ENCODE measurements around the gene HRH1. TPM values are rescaled to one million over a fixed set of nuclear protein-coding genes. Genes with fewer than 3 reads are reported as not detected.

HRH1 gene
- total and polyA plus RNA-seq, 10 of the 15 experiments (the other 5 are each of a cell fraction or from before 2014, with no cell fraction given) = not detected

GRCh38 chr3:11172096-11172690, 17.9 kb downstream of the HRH1 start (continued):
- TF ChIP-seq BHLHE40 (IDR thresholded peaks at IDR 0.05; ENCODE audit: borderline replicate concordance in 1 of 2, low read depth in 2 of 2, low read length in 1 of 2) (no peak), CREM (IDR thresholded peaks at IDR 0.05; ENCODE audit: low read depth) (no peak), IKZF1 (conservative IDR thresholded peaks at IDR 0.05) (no peak)

- no peak overlapping the region for H3K9ac ChIP-seq (ENCODE audit: control insufficient read depth, insufficient read depth, low read length)
- no peaks in the 10 kb centered on the region for H3K4me1 ChIP-seq (ENCODE audit: control insufficient read depth, insufficient read depth, low read length)
- H3K4me2 ChIP-seq (ENCODE audit: control insufficient read depth, insufficient read depth) = no peak overlapping the region
- ChIA-PET CTCF (interaction anchor here (1.2 kb wide), 1 partner anchor 25 kb away, joined by 3 read pairs; no protein-coding TSS in a partner anchor), POLR2A (no interaction called here), SMC1A (ENCODE audit: uncharacterized antibody, unreplicated experiment) (interaction anchor here (1.3 kb wide), 1 partner anchor 161 kb away, joined by 3 read pairs; no protein-coding TSS in a partner anchor), RAD21 (ENCODE audit: unreplicated experiment) (no interaction called here)
- no peak overlapping the region for H3K4me3 ChIP-seq
- H3K27me3 ChIP-seq (replicated peaks in 1 of 2; ENCODE audit: control insufficient read depth in 2 of 2, insufficient read depth in 2 of 2, low read length in 1 of 2) = peaks cover 1 to 2% of the 10 kb centered on the region in 2 experiments; a peak in 2 of 4 replicates
- H3K27ac ChIP-seq (ENCODE audit: control insufficient read depth, insufficient read depth) = no peak overlapping the region
- FAIRE-seq (no peak), DNase-seq (ENCODE audit: low read depth, low spot score) (no peak), ATAC-seq (no peak)
- no peaks in the 10 kb centered on the region for H4K20me1 ChIP-seq (ENCODE audit: control insufficient read depth, insufficient read depth)
- H2AFZ ChIP-seq (ENCODE audit: control insufficient read depth, low read depth, low read length) = no peak overlapping the region
- WGBS (ENCODE audit: insufficient coverage, insufficient replicate concordance, low lambda C conversion rate, missing lambda C conversion rate) = 40% methylated on average over 4 of the region's 4 CpGs
- no peaks in the 10 kb centered on the region for H3K9me3 ChIP-seq (replicated peaks; ENCODE audit: control insufficient read depth, insufficient read depth, low read length)
- H3K36me3 ChIP-seq (ENCODE audit: control insufficient read depth in 2 of 2, insufficient read depth in 2 of 2, low read length in 1 of 2) = no peaks in the 10 kb centered on the region
- H3K79me2 ChIP-seq (ENCODE audit: control insufficient read depth, insufficient read depth, low read length) = no peaks in the 10 kb centered on the region
- in situ Hi-C loops (cut with MboI) (no loop called here), intact Hi-C loops (cut with micrococcal nuclease; ENCODE audit: unreplicated experiment) (no loop called here)
- no TSS peak for BruUV-seq (replicated peaks)
- TF ChIP-seq PAX5 (IDR thresholded peaks at IDR 0.05; ENCODE audit: borderline replicate concordance, low read depth, low read length) (no peak), RFX5 (IDR thresholded peaks at IDR 0.05; ENCODE audit: low read depth, low read length) (no peak), PML (IDR thresholded peaks at IDR 0.05; ENCODE audit: low read length) (no peak), HSF1 (IDR thresholded peaks at IDR 0.05; ENCODE audit: low read depth, low read length) (no peak), RBBP5 (conservative IDR thresholded peaks at IDR 0.05) (no peak), USF1 (IDR thresholded peaks at IDR 0.05; ENCODE audit: borderline replicate concordance, extremely low read length, insufficient read depth, low read depth, low read length) (no peak), PAX8 (IDR thresholded peaks at IDR 0.05) (no peak), BRCA1 (IDR thresholded peaks at IDR 0.05; ENCODE audit: low read depth, low read length) (no peak)
- TF ChIP-seq, protein P1, sequence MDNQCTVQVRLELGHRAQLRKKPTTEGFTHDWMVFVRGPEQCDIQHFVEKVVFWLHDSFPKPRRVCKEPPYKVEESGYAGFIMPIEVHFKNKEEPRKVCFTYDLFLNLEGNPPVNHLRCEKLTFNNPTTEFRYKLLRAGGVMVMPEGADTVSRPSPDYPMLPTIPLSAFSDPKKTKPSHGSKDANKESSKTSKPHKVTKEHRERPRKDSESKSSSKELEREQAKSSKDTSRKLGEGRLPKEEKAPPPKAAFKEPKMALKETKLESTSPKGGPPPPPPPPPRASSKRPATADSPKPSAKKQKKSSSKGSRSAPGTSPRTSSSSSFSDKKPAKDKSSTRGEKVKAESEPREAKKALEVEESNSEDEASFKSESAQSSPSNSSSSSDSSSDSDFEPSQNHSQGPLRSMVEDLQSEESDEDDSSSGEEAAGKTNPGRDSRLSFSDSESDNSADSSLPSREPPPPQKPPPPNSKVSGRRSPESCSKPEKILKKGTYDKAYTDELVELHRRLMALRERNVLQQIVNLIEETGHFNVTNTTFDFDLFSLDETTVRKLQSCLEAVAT (IDR thresholded peaks at IDR 0.05) = no peak
- TF ChIP-seq, protein P2, sequence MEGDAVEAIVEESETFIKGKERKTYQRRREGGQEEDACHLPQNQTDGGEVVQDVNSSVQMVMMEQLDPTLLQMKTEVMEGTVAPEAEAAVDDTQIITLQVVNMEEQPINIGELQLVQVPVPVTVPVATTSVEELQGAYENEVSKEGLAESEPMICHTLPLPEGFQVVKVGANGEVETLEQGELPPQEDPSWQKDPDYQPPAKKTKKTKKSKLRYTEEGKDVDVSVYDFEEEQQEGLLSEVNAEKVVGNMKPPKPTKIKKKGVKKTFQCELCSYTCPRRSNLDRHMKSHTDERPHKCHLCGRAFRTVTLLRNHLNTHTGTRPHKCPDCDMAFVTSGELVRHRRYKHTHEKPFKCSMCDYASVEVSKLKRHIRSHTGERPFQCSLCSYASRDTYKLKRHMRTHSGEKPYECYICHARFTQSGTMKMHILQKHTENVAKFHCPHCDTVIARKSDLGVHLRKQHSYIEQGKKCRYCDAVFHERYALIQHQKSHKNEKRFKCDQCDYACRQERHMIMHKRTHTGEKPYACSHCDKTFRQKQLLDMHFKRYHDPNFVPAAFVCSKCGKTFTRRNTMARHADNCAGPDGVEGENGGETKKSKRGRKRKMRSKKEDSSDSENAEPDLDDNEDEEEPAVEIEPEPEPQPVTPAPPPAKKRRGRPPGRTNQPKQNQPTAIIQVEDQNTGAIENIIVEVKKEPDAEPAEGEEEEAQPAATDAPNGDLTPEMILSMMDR (IDR thresholded peaks at IDR 0.05 in 2 of 3, conservative IDR thresholded peaks at IDR 0.05 in 1 of 3; ENCODE audit: control insufficient read depth in 2 of 3, extremely low read depth in 1 of 3, insufficient read depth in 1 of 3, low read depth in 3 of 3, low read length in 3 of 3) = no peak
- TF ChIP-seq, protein P3, sequence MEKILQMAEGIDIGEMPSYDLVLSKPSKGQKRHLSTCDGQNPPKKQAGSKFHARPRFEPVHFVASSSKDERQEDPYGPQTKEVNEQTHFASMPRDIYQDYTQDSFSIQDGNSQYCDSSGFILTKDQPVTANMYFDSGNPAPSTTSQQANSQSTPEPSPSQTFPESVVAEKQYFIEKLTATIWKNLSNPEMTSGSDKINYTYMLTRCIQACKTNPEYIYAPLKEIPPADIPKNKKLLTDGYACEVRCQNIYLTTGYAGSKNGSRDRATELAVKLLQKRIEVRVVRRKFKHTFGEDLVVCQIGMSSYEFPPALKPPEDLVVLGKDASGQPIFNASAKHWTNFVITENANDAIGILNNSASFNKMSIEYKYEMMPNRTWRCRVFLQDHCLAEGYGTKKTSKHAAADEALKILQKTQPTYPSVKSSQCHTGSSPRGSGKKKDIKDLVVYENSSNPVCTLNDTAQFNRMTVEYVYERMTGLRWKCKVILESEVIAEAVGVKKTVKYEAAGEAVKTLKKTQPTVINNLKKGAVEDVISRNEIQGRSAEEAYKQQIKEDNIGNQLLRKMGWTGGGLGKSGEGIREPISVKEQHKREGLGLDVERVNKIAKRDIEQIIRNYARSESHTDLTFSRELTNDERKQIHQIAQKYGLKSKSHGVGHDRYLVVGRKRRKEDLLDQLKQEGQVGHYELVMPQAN (conservative IDR thresholded peaks at IDR 0.05) = no peak
Measured at GRCh38 chr3:11173828-11174465, 19.7 kb downstream of the HRH1 start.
